Kidney epithelial cell (primary cell): Measurements from ENCODE around the gene CSF1R. TPM values are rescaled to one million over a fixed set of nuclear protein-coding genes. Genes with fewer than 3 reads are reported as not detected.
A peak's percentile ranks its signal among the peaks of the same experiment; 100 is the strongest.

ENCODE experiments used
- DNase-seq: peaks from one replicate; pipeline ENCODE4 v3.0.0-alpha.2; 2010; ENCODE audit warnings: low read depth
- H3K27me3 ChIP-seq: 2 replicates; pipeline ENCODE4 v1.6.0; 2011; ENCODE audit warnings: low read length; ENCODE audit not compliant: control insufficient read depth, insufficient read depth
- H3K36me3 ChIP-seq: 2 replicates; pipeline ENCODE4 v1.5.1; 2011; ENCODE audit warnings: low read length; ENCODE audit not compliant: control insufficient read depth, insufficient read depth
- H3K4me3 ChIP-seq: 2 replicates; pipeline ENCODE4 v1.5.1; 2011; ENCODE audit warnings: low read depth, mild to moderate bottlenecking, control low read depth, low read length
- CTCF ChIP-seq: IDR thresholded peaks from 2 replicates; pipeline ENCODE4 v1.5.1; 2011; ENCODE audit warnings: mild to moderate bottlenecking, moderate library complexity, low read length, control low read depth, inconsistent platforms; ENCODE audit not compliant: insufficient read depth, poor library complexity, severe bottlenecking
- total RNA-seq: library from RNA; depleted of rRNA; stranded (reverse); fragments of >200 nt; gene quantifications from 2 replicates; pipeline ENCODE4 v1.2.3, GENCODE V29; 2015

Gene CSF1R
- total RNA-seq, 1 donor from 2014 or later: 0.75 TPM

DNA sequence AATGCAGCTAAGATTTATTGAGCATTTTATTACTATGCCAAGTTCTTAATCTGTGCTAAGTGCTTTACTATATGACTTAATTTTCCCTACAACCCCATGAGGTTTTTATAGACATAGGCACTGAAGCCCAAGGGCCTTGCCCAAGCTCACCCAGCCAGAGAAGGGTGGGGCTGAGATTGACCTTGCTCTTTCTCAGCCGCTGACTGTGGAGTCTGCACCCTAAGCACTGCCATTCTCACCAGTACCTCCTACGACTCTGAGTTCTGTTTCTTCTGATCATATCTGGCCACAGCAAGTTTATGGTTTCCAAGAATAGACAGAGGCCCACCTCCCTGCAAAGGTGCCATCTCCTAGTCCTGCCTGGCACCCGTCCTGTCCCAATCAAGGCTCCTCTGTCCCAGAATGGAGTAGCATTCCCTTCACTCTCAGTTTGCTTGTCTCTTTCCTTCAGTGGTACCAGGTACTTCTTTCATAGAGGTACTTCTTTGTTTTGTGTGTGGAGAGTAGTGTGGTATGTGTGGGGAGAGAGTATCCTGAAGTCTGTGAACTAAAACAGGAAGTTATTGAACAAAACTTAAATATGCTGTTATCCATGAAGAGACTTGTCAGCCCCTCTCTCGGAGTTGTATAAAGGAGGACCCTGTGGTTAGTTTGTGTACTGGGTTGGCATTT is 42.6 kb downstream of the CSF1R start:
- Histone ChIP-seq H3K36me3 (peaks cover 6% of the 10 kb centered on the region), H3K4me3 (no peak overlapping the region), H3K27me3 (no peaks in the 10 kb centered on the region)
- TF ChIP-seq CTCF: no peak
- DNase-seq: no peak

DNA sequence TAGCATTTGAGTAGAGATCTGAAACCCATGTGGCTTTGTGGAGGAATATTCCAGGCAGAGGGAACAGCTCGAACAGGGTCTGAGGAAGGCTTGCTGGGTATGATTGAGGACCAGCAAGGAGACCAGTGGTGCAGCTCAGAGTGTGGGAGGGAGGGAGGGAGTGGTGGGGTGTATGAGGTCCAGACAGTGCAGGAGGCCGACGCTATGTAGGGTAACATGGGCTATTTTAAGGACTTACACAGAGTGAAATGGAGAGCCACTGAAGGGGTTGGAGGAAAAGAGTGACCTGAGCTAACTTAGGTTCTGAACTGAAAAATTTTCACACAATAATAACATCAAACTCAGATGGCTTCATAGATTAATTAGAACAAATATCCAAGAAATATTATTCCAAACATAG is 43.9 kb downstream of the CSF1R start:
- Histone ChIP-seq H3K36me3 (peaks cover 6% of the 10 kb centered on the region), H3K4me3 (no peak overlapping the region), H3K27me3 (no peaks in the 10 kb centered on the region)
- DNase-seq: no peak
- no peak for TF ChIP-seq CTCF

DNA sequence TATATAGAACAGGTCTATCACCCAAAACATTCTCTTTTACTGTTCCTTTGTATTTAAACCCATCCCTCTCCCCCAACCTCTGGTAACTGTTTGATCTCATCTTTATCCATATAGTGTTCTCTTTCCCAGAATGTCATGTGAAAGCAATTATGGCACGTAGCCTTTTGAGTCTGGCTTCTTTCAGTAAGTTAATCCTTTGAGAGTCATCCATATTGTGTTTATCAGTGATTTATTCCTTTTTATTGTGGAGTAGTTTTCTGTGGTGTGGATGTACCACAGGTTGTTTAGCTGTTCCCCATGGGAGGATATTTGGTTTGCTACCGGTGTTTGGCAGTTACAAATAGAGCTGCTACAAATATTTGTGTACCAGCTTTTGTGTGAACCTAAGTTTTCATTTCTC is 47.8 kb downstream of the CSF1R start:
- DNase-seq: no peak
- no peak for TF ChIP-seq CTCF
- Histone ChIP-seq H3K36me3 (peaks cover 11% of the 10 kb centered on the region), H3K4me3 (no peak overlapping the region), H3K27me3 (no peaks in the 10 kb centered on the region)

- H3K36me3 ChIP-seq: peaks cover 10% of the 10 kb centered on the region
Observed at GRCh38 chr5:150036513-150036912, 49.8 kb downstream of the CSF1R start.

GRCh38 chr5:150035139-150035895 is 51.0 kb downstream of the CSF1R start:
- no peak for TF ChIP-seq CTCF
- DNase-seq: no peak
- Histone ChIP-seq H3K4me3 (no peak overlapping the region), H3K27me3 (no peaks in the 10 kb centered on the region), H3K36me3 (peaks cover 9% of the 10 kb centered on the region)

More at GRCh38 chr5:150036513-150036912, 49.8 kb downstream of the CSF1R start:
- TF ChIP-seq CTCF: no peak
- Histone ChIP-seq H3K27me3 (no peaks in the 10 kb centered on the region), H3K4me3 (no peak overlapping the region)
- peak; percentile 74 for DNase-seq
